Activated T-cell treated with anti-CD3 and anti-CD28 coated beads for 24 hours (primary cell): ENCODE data around the gene PTPN7.
"Not testable (repeated sequence)": the region's sequence is repeated elsewhere in the genome, so short reads cannot be mapped to it uniquely, and the experiment has no call there.

ENCODE experiments used
- DNase-seq: peaks from one replicate; pipeline ENCODE4 v3.0.0-alpha.2; 2020; ENCODE audit warnings: low read depth

Gene PTPN7

GRCh38 chr1:202189001-202189790 is 28.8 kb upstream of the PTPN7 start:
- DNase-seq = peak; percentile 66

- no peak for DNase-seq
Measured at GRCh38 chr1:202187697-202188407, 27.4 kb upstream of the PTPN7 start.

- no peak for DNase-seq
Measured at GRCh38 chr1:202187041-202187671, 26.8 kb upstream of the PTPN7 start.

- DNase-seq = no peak
Measured at GRCh38 chr1:202186327-202186726, 25.9 kb upstream of the PTPN7 start.

- DNase-seq = peak; percentile 60
Measured at GRCh38 chr1:202184750-202185460, 24.5 kb upstream of the PTPN7 start.

GRCh38 chr1:202182040-202182877 is 21.9 kb upstream of the PTPN7 start:
- DNase-seq = no peak

GRCh38 chr1:202181586-202181985 is 21.2 kb upstream of the PTPN7 start:
- no peak for DNase-seq

GRCh38 chr1:202180751-202181139 is 20.3 kb upstream of the PTPN7 start:
- not testable (repeated sequence) for DNase-seq

GRCh38 chr1:202179828-202180750 is 19.7 kb upstream of the PTPN7 start:
- DNase-seq = no peak

- DNase-seq = no peak
Measured at GRCh38 chr1:202176949-202177927, 16.8 kb upstream of the PTPN7 start.

- no peak for DNase-seq
Measured at GRCh38 chr1:202173993-202174392, 13.6 kb upstream of the PTPN7 start.

- DNase-seq = no peak
Measured at GRCh38 chr1:202172015-202172355, 11.6 kb upstream of the PTPN7 start.

- no peak for DNase-seq
Measured at GRCh38 chr1:202171292-202172014, 11.1 kb upstream of the PTPN7 start.

- no peak for DNase-seq
Measured at GRCh38 chr1:202170726-202171125, 10.3 kb upstream of the PTPN7 start.

- no peak for DNase-seq
Measured at GRCh38 chr1:202168861-202169260, 8.5 kb upstream of the PTPN7 start.

- DNase-seq = no peak
Measured at GRCh38 chr1:202167708-202168415, 7.5 kb upstream of the PTPN7 start.

GRCh38 chr1:202167054-202167453 is 6.7 kb upstream of the PTPN7 start:
- not testable (repeated sequence) for DNase-seq
